HL-60/S4 treated with retinoic acid at 250 ng/mL for 4 days and 3 days (cell line): ENCODE measurements around the gene PSD4.

Experiments
- in situ Hi-C: fragments of 300-500 bp; cut with MboI; formaldehyde crosslinking; loops from 2 replicates; pipeline ENCODE4 v1.7.0; 2022; ENCODE audit warnings: low sequenced_read_pairs

PSD4 gene

DNA sequence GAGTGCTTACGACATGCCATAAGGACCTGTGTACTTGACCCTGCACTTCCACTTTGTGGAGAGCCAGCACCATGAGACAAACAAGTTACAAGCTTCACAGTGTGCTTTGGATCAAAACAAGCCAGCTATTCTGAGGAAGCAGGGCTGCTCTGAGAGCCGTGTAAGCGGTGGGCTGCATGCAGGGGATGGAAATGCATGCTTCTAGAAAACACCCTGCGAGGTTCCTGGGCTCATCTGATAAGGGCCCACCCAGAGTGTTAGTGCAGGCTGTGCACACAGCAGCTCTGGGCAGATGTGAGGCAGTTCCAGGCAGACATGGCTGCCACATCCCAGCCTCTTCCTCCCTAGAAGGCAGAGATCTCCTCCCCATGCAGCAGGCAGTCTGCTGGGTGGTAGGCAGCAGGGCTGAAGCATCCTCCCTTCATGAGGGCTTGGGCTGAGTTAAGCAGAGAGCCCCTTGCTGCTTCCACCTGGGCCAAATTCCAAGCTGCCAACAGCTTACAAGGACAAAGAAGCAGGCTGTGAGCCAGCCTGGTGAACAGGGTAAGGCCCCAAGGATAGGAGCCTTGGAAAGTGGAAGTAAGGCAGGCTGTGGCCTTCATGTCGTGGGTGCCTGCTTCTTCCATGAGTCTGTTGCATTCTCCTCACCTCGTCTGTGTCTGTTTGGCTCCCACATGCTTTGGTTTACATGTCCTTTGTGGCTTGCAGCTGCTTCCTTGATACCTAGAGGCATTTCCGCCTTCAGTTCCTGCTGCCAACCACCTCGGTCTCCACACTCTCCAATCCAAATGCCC, 7.7 kb downstream of the PSD4 start:
- in situ Hi-C loops = no loop called here

DNA sequence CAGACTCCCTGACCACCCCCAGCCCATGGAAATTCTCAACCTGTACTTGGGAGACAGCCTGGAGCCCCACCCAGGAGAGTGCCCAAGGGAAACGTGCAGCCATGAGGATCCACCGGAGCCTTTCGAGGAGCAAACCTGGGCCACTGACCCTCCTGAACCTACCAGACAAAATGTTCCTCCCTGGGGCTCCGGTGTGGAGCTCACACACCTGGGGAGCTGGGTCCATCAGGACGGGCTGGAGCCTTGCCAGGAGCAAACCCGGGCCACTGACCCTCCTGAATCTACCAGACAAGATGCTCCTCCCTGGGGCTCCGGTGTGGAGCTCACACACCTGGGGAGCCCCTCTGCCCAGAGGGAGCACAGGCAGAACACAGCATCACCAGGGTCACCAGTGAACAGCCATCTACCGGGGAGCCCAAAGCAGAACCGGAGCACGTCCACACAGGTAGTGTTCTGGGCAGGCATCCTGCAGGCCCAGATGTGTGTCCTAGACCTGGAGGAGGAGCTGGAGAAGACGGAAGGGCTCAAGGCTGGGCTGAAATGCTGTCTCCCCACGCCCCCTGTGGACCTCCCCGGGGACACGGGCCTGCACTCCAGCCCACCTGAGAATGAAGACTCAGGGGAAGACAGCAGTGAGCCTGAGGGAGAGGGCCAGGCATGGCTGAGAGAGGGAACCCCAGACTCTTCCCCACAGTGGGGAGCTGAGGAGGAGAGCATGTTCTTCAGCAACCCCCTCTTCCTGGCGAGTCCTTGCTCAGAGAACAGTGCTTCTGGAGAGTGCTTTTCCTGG, 8.9 kb downstream of the PSD4 start:
- in situ Hi-C loops = no loop called here

DNA sequence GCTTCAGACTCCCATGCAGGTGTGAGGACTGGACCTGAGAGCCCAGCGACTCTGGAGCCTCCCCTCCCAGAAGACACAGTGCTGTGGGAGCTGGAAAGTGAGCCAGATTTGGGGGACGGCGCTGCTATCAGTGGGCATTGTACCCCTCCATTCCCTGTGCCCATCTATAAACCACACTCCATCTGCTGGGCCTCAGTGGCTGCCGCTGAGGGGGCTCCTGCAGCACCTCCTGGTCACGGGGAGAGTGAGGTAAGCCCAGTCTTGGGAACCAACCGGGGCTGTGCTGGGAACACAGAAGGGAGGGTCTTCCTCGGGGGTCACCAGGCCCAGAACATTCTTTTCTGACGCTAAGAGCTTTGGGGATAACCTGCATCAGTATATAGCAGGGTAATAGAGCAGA, 9.5 kb downstream of the PSD4 start:
- in situ Hi-C loops = no loop called here

DNA sequence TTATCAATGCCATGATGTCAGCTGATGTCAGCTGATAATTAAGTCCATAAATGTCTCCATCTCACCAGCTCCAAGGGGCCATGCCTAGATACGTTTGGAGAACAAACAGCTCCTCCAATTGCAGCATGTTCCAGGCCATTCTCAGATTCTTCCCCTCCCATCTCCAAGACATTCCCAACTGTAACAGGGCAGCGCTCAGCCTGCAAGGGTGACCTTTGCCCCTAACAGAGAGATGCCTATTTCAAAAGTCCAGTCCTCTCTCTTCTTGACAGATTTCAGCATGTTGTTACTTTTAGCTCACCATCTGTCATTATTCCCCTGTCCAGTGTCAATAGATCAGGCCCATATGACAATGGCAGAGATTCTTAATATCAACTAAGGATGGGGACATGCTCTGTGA, 9.9 kb downstream of the PSD4 start:
- in situ Hi-C loops = no loop called here

DNA sequence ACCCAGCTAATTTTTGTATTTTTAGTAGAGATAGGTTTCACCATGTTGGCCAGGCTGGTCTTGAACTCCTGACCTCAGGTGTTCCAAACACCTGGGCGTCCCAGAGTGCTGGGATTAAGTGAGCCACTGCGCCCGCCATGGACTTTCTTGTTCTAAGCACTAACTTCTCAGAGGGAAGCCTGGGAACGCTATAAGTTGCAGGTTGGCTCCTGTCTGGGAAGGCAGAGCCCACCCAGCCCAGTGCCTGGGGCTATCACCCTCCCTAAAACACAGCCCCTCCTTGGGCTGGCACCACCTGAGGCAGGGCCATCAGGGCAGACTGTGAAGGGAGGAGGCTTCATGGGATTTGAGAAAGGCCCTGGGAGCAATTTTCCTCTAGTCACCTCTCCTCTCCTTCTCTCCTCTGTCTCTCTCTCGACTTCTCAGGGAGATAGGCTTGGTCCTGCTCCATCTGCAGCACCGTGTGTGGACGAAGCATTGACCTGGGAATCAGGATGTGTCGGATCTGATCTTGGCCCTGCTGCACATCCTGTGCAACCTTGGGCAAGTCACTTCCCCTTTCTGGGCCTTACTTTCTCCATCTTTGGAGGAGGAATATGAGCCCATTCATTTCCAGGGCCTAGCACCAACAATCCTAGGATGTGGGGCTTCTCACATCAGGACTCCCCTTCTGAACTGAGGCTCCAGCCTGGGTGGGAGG, 10.9 kb downstream of the PSD4 start:
- in situ Hi-C loops = no loop called here

DNA sequence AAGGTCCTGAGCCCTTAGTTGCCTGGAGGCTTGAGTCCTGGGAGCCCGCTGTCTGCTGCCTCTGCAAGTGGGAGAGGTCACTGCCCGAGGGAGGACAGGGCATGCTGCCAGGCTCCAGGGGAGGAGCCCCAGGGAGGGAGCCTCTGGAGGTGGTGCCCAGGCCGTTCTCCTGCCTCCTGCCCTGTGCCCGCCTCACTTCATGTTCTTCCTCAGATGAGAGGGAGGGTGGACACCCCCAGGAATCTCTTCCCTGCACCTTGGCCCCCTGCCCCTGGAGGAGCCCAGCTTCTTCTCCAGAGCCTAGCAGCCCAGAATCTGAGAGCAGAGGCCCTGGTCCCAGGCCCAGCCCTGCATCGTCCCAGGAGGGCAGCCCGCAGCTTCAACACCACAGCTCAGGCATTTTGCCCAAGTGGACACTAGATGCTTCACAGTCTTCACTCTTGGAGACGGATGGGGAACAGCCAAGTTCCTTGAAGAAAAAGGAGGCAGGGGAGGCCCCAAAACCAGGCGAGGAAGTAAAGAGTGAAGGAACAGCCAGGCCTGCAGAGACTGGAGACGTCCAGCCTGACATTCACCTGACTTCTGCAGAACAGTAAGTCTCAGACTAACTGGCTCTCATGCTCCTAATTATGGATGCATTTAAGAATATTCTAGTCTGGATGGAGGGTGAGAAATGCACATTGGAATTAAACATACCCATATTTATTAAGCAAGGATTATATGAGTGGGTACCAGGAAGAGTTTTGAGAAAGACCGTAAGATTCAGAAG, 12.1 kb downstream of the PSD4 start:
- in situ Hi-C loops = no loop called here

DNA sequence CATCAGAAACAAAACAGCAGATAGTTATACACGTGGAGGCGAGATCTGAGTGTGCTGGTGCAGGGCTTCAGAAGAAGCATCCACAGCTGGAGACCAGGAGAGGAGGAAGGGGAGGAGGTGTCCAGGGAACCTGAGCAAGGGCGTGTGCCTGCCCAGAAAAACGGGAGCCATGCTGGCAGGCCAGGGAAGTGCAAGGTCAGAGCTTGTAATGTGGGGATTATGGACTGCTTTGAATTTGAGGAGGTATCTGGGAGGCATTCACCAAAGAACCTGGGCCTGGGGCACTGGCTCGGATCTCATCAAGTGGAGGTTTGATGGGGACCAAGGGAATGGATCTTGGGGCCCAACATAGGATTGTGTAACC, 12.6 kb downstream of the PSD4 start:
- in situ Hi-C loops = no loop called here

DNA sequence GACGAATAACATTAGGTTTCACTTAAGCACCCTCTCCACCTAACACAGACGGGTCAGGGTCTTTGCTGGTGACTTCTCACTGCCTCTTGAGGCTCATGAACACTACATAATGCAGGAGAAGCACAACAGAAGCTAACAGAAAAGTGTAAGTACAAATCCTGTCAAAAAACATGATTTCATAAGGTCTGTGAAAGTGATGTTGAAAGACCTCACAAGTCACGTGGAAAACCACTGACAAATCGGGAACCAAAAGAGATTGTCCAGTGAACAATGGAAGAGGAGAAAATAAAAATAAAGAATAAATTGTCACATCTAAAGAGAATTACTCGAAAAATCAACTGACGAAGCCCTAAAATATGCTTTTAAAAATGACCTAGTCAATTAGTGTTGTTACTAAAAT, 14.0 kb downstream of the PSD4 start:
- in situ Hi-C loops = no loop called here

DNA sequence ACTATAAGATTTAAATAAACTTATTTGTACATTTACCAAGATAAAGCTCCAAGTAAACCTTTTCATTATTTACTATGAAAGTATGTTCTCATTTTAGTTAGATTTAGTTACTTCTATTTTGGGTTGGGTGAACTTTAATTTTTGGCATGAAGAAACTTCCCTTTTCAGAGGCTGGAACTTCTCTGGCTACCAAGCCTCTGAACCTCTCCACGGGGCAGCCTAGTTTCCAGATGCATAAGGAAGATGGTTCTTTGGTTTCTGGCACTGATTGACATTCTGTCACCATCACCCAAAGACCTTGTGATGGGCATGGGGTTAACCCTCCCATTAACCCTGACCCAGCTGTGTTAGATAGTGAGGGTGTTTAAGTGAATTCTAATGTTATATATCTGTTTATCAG, 17.1 kb downstream of the PSD4 start:
- in situ Hi-C loops = no loop called here

DNA sequence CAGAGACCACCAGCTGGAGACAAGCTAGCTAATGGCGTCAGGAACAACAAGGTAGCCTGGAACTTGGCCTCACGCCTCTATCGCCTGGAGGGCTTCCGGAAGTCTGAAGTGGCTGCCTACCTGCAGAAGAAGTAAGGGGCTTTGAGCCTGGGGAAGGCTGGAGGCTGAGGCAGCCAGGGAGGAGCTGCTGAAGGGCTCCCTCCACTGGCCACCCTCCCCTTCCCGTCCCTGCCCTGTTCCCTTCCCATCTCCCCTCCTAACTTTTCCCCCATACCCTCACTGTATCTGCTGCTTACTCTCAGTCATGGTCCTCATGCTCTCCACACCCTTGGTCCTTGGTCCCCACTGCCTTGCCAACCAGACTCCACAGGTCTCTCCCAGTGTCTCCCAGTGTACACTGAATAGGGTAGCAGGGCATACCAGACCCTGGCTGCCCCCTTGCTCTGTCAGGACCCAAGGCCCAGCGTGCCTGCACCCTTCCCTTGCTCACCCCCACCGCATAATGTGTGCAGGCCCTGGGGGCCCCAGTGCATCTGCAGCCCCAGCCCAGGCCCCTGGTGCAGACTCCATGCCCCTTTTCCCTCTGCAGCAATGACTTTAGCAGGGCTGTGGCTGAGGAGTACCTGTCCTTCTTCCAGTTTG, 18.8 kb downstream of the PSD4 start:
- in situ Hi-C loops = no loop called here

DNA sequence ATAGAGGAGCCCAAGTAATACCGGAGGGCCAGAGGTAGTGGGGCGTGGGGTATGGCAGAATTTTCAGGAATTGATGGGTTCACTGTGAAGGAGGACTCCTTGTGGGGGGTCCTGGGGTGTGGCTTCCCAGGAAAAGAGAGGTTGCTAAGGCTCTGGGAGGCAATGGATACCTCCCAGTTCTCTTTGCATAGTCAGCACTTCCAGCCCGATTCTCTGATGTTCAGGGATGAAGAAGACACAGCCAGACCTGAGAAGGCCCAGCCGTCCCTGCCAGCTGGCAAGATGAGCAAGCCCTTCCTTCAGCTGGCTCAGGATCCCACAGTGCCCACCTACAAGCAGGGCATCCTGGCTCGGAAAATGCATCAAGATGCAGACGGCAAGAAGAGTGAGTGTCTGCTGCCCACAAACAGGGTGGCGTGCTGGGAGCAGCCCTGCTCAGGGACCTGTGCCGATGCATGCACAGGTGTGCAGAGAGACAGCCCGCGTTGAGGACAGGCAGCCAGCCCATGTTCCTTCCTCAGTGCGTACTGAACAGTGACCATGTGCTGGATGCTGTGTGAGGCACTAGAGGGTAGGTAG, 22.2 kb downstream of the PSD4 start:
- in situ Hi-C loops = no loop called here

DNA sequence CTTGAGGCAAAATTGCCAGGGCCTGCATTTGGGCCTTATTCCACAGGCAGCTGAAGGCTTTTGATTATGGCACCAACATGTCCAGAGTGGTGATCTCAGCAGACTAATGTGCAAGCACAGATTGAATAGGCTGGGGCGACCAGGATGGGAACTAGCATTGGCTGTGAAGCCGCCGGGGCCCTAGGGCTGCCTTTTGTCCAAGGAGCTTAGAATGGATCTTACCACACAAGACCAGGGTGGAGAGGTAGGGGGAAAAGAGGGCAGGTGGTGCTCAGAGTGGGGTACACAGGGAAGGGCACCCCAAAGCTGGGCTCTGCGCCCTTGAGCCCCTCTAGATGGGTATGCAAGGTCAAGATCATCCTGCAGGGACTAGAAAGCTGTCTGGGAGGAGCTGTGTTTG, 23.1 kb downstream of the PSD4 start:
- in situ Hi-C loops = no loop called here

DNA sequence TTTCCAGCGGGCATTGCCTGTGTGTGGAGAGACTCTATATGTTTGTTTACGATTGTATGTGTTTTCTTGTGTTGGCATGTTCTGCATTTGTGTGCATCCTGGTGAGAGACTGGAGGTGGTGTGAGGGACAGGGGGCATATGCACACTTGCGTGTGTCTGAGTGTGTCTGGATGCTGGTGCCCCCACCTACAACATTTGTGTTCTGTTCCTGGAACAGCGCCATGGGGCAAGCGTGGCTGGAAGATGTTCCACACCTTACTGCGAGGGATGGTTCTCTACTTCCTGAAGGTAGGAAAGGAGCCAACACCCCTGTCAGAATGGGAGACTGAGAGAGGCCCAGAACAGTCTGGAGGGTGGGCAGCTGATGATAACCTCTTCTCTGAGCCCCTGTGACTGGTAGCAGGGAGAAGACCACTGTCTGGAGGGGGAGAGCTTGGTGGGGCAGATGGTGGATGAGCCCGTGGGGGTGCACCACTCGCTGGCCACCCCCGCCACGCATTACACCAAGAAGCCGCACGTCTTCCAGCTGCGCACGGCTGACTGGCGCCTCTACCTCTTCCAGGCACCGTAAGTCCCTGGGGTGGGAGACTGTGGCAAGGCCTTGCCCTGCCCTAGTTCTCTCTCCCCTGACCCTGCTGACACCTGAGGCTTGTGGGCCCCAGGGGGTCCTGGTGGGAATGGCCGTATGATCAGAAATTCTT, 23.7 kb downstream of the PSD4 start:
- in situ Hi-C loops = no loop called here

DNA sequence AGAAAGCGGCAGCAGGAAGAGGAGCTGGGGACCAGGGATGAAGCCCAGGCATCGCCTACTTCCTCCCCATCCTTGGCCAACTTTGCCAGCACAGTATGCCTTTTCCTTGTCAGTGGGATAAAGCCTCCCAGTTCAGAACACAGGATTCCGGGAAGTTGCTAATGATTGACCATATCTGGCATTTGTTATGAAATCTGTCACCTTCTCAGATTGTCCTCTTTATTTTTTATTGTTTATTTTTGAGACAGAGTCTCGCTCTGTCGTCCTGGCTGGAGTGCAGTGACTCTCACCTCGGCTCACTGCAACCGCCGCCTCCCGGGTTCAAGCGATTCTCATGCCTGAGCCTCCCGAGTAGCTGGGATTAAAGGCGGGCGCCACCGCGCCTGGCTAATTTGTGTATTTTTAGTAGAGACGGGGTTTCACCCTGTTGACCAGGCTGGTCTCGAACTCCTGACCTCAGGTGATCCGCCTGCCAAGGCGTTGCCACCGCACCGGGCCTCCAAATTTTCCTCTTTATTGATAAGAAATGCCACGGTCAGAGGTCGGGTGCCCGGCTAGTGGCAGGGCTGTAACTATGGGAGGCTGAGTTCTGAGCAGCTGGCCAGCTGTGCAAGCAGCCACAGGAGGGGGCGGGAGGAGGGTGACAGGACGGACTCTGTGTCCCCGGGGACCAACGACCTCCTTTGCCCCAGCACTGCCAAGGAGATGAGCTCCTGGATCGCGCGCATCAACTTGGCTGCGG, 24.4 kb downstream of the PSD4 start:
- in situ Hi-C loops = no loop called here

DNA sequence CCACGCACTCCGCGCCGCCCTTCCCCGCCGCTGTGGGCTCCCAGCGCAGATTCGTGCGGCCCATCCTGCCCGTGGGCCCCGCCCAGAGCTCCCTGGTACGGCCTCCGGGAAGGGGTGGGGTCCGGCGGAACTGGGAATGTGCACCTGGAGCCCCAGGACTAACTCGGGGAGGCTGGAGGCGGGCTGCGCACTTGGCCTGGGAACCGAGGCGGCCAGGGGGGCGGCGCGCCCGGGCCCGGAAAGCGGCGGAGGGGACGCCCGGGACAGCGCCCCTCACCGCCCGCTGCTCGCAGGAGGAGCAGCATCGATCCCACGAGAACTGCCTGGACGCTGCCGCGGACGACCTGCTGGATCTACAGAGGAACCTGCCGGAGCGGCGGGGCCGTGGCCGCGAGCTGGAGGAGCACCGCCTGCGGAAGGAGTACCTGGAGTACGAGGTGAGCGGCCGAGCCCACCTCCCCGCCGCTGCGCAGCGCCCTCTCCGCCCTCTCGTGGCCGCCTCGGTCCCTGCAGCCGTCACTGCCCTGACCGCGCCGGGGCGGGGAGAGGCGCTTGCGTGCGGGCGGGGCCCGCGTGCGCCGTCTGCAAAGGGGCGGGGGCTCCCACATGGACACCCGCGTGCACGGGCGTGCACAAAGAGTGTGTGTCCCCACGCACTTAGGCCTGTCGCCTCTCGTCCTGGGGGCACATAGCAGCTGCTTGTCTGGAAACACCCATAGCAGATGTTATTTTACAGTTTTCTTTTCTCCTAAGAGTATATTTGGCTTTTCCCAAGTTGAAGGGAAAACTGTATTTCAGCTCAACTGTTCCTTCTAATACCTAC, 25.2 kb downstream of the PSD4 start:
- in situ Hi-C loops = no loop called here

DNA sequence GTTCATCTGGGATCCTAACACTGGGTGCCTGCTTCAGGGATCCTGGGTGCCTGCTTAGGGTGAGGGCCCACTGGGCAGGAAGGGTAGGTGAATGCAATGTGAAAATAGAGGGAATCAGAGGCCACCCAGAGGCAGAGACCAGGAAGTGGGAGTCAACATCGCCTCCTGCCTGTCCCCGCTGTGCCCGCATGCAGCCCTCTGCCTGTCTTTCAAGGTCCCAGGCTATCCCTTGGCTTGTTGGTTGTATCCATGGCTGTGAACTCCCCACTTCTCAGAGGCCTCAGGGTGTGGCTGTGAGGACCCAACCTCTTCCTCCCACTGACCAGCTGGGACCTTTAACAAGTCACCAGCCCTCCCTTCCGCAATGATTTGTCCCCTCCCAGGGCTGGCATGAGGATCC, 26.5 kb downstream of the PSD4 start:
- in situ Hi-C loops = no loop called here

DNA sequence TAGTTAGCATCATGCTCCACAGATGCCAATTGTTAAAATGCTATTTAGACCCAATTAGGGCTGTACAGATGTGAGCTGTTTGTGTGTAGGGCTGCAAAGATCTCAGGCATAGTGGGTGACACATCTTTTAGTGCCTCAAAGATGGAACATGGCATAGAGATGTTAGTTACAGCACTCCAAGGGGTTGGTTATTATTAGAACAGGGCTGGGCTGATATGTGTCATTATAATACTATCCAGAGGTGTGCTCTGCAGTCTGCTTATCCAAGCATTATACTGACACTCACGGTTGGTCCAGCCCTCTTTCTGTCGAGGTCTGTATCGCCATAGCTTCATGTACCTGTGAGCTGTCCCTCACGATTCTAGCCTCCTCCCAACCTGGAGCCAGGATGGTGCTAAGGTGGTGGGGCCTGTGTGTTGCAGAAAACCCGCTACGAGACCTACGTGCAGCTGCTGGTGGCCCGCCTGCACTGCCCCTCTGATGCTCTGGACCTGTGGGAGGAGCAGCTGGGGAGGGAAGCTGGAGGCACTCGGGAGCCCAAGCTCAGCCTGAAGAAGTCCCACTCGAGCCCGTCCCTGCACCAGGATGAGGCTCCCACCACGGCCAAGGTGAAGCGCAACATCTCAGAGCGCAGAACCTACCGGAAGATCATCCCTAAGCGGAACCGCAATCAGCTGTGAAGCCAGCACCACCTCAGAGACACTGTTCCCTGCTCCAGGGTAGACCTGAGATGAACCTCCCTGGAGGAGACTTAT, 27.1 kb downstream of the PSD4 start:
- in situ Hi-C loops = no loop called here
